ENCODE measurements around the gene AKT1.

DNA sequence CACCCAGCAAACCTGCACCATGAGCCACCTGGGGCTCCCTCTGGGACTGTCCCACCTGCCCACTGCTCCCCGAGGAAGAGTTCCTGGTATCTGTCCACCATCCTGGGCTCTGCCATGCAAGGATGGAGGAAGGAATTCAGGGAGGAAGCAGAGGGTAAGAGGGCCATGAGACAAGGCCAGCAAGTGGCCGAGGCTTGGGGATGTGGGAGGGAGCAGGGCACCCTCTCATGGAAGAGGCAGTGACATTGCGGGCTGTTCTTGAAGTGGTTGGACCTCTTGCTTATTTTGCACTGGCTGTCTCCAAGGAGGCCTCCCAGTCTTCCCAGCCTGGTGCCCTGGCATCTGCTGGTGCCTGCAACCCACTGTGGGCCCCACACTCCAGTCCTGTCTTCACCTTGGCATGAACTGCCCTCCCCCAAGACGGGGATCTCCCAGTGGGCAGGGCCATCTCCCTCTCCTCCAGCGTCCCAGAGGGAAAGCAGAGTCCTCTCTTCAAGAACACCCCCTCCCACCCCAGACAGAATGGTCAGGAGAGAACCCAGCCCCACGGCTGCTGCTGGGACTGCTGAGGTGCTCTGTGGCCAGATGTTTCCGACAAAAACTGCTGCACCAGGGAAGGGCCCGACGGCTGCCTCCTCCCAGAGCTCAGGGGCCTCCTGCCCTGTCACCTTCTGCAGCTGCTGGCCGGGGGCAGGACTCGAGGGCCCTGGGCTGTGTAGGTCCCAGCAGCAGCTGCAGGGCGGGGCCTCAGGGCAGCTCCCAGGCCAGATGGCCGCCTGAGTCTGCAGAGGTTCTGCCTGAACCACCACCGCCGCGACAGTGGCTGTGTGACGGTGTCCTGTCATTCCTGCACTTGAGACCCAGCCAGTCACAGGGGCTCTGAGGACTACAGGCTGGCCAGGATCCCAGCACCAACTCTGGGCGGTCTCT is 1.8 kb upstream of the AKT1 start:
- TF ChIP-seq, protein P1, sequence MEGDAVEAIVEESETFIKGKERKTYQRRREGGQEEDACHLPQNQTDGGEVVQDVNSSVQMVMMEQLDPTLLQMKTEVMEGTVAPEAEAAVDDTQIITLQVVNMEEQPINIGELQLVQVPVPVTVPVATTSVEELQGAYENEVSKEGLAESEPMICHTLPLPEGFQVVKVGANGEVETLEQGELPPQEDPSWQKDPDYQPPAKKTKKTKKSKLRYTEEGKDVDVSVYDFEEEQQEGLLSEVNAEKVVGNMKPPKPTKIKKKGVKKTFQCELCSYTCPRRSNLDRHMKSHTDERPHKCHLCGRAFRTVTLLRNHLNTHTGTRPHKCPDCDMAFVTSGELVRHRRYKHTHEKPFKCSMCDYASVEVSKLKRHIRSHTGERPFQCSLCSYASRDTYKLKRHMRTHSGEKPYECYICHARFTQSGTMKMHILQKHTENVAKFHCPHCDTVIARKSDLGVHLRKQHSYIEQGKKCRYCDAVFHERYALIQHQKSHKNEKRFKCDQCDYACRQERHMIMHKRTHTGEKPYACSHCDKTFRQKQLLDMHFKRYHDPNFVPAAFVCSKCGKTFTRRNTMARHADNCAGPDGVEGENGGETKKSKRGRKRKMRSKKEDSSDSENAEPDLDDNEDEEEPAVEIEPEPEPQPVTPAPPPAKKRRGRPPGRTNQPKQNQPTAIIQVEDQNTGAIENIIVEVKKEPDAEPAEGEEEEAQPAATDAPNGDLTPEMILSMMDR (IDR thresholded peaks at IDR 0.05) = no peak
- no peak for TF ChIP-seq POLR2A (IDR thresholded peaks at IDR 0.05)
